HEK293 (cell line): ENCODE measurements around the gene ZFAND3.

Experiments used
- CTCF ChIA-PET: fragments of 350-600 bp; formaldehyde crosslinking; extraction: SDS; loops from one replicate; lab custom pipeline; 2021; ENCODE audit warnings: antibody characterized with exemption; lab: Yijun Ruan, JAX
- POLR2A ChIA-PET: fragments of 300-600 bp; formaldehyde crosslinking; extraction: SDS; loops from one replicate; lab custom pipeline; 2020; ENCODE audit warnings: antibody characterized with exemption, inconsistent platforms; lab: Yijun Ruan, JAX
- H3K27ac ChIP-seq: fragments of 200-500 bp; sonication (Bioruptor generic); 2 replicates; pipeline ENCODE4 v1.5.1; 2014; ENCODE audit warnings: low read depth, low read length, control low read depth, inconsistent platforms; ENCODE audit errors: extremely low read depth
- H3K36me3 ChIP-seq, 2 experiments: fragments of 200-500 bp in 1 of 2; sonication (Bioruptor generic) in 1 of 2; 1 replicate in 1 of 2; 2 replicates in 1 of 2; pipeline ENCODE4 v1.5.1; 2014 to 2017; ENCODE audit warnings: inconsistent platforms in 2 of 2, low read length in 2 of 2; ENCODE audit not compliant: control insufficient read depth in 2 of 2, insufficient read depth in 1 of 2
- H3K4me1 ChIP-seq: fragments of 200-500 bp; sonication (Bioruptor generic); 2 replicates; pipeline ENCODE4 v1.5.1; 2014; ENCODE audit warnings: mild to moderate bottlenecking, low read length, inconsistent platforms; ENCODE audit not compliant: control insufficient read depth, insufficient read depth
- H3K4me3 ChIP-seq: 2 replicates; pipeline ENCODE4 v1.5.1; 2011; ENCODE audit warnings: low read depth, mild to moderate bottlenecking, control low read depth, low read length, moderate library complexity
- H3K9me3 ChIP-seq: fragments of 200-500 bp; sonication (Bioruptor generic); 2 replicates; pipeline ENCODE4 v1.5.1; 2014; ENCODE audit warnings: low read depth, low read length, inconsistent platforms; ENCODE audit not compliant: control insufficient read depth, insufficient read depth
- GLI2 ChIP-seq: fragments of 450-650 bp; formaldehyde crosslinking; IDR thresholded peaks from 2 replicates; pipeline ENCODE4; 2017; ENCODE audit warnings: missing biosample characterization, missing genetic modification characterization, low read depth, borderline replicate concordance
- RBAK ChIP-seq: fragments of 450-650 bp; formaldehyde crosslinking; IDR thresholded peaks from 2 replicates; pipeline ENCODE4 v1.5.1; 2016; ENCODE audit warnings: missing biosample characterization, missing genetic modification characterization
- TCF7L2 ChIP-seq: IDR thresholded peaks from 2 replicates; pipeline ENCODE4 v1.6.1; 2011; ENCODE audit warnings: low read depth, mild to moderate bottlenecking, inconsistent platforms, low read length, moderate library complexity, borderline replicate concordance
- ZBTB21 ChIP-seq: fragments of 450-650 bp; formaldehyde crosslinking; IDR thresholded peaks from 2 replicates; pipeline ENCODE4 v1.5.1; 2017; ENCODE audit warnings: missing biosample characterization, missing genetic modification characterization
- ZBTB48 ChIP-seq: fragments of 450-650 bp; formaldehyde crosslinking; IDR thresholded peaks from 2 replicates; pipeline ENCODE4 v1.5.1; 2016; ENCODE audit warnings: missing biosample characterization, missing genetic modification characterization
- ZNF221 ChIP-seq: fragments of 450-650 bp; formaldehyde crosslinking; IDR thresholded peaks from 2 replicates; pipeline ENCODE4 v1.5.1; 2017; ENCODE audit warnings: missing biosample characterization, missing genetic modification characterization, borderline replicate concordance
- ZNF24 ChIP-seq: fragments of 450-650 bp; formaldehyde crosslinking; IDR thresholded peaks from 2 replicates; pipeline ENCODE4 v1.5.1; 2016; ENCODE audit warnings: missing biosample characterization, missing genetic modification characterization
- ZNF521 ChIP-seq: fragments of 450-650 bp; formaldehyde crosslinking; IDR thresholded peaks from 2 replicates; pipeline ENCODE4 v1.5.1; 2017; ENCODE audit warnings: missing biosample characterization, mild to moderate bottlenecking, missing genetic modification characterization
- ZNF658 ChIP-seq: fragments of 450-650 bp; formaldehyde crosslinking; IDR thresholded peaks from 2 replicates; pipeline ENCODE4; 2016; ENCODE audit warnings: missing biosample characterization, missing genetic modification characterization
- ZNF701 ChIP-seq: fragments of 450-650 bp; formaldehyde crosslinking; IDR thresholded peaks from 2 replicates; pipeline ENCODE4 v1.5.1; 2016; ENCODE audit warnings: missing biosample characterization, missing genetic modification characterization
- ZNF768 ChIP-seq: fragments of 450-650 bp; formaldehyde crosslinking; IDR thresholded peaks from 2 replicates; pipeline ENCODE4 v1.5.1; 2018; ENCODE audit warnings: missing biosample characterization, mild to moderate bottlenecking, missing genetic modification characterization
- TF ChIP-seq, protein P1 (sequence below): fragments of 450-650 bp; formaldehyde crosslinking; IDR thresholded peaks from 2 replicates; pipeline ENCODE4 v1.5.1; 2016; ENCODE audit warnings: missing biosample characterization, missing genetic modification characterization
- TF ChIP-seq, protein P2 (sequence below): fragments of 450-650 bp; formaldehyde crosslinking; IDR thresholded peaks from 2 replicates; pipeline ENCODE4 v1.5.1; 2016; ENCODE audit warnings: missing biosample characterization, missing genetic modification characterization
- TF ChIP-seq, protein P3 (sequence below): fragments of 450-650 bp; formaldehyde crosslinking; IDR thresholded peaks from 2 replicates; pipeline ENCODE4 v1.5.1; 2016; ENCODE audit warnings: missing biosample characterization, missing genetic modification characterization
- TF ChIP-seq, protein P4 (sequence below): fragments of 450-650 bp; formaldehyde crosslinking; IDR thresholded peaks from 2 replicates; pipeline ENCODE4 v1.5.1; 2016; ENCODE audit warnings: missing biosample characterization, missing genetic modification characterization
- TF ChIP-seq, protein P5 (sequence below): fragments of 450-650 bp; formaldehyde crosslinking; IDR thresholded peaks from 2 replicates; pipeline ENCODE4 v1.5.1; 2016; ENCODE audit warnings: missing biosample characterization, missing genetic modification characterization

ZFAND3 gene

DNA sequence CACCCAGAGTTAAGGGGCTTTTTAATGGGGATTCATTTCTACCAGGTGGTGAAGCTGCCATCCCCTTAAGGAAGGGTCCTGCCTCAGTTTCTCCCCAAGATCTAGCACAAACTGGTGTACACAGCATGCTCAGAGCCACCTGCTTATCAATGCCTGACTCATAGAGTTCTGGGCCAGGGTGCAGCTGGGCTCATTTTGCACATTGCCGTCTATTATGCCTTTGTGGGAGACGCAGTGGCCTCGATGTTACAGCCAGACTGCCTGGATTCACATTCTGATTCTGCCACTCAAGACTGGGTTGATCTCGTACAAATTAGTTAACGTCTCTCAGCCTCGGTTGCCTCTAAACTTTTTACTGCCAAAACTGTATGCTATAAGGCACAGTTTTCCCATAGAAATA lies 365.7 kb downstream of the ZFAND3 start (continued):
- TF ChIP-seq TCF7L2 (no peak), ZNF221 (no peak)

DNA sequence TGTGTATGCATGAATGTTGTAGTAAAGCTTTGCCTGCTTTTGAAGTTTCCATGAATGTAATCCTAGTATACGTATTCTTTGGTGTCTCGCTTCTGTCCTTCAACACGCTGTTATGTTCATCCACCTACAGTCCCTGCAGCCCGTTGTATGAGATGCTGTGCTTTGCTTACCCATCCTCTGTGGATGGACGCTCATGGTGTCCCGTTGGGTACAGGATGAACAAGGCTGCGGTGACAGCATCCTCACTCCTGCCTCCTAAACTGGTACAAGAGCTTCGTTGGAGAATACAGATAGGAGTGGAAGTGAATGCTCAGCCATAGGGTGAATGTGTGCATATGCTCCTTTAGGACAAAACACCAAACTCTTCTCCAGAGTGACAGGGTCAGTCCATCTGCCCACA lies 366.2 kb downstream of the ZFAND3 start:
- TF ChIP-seq, protein P1, sequence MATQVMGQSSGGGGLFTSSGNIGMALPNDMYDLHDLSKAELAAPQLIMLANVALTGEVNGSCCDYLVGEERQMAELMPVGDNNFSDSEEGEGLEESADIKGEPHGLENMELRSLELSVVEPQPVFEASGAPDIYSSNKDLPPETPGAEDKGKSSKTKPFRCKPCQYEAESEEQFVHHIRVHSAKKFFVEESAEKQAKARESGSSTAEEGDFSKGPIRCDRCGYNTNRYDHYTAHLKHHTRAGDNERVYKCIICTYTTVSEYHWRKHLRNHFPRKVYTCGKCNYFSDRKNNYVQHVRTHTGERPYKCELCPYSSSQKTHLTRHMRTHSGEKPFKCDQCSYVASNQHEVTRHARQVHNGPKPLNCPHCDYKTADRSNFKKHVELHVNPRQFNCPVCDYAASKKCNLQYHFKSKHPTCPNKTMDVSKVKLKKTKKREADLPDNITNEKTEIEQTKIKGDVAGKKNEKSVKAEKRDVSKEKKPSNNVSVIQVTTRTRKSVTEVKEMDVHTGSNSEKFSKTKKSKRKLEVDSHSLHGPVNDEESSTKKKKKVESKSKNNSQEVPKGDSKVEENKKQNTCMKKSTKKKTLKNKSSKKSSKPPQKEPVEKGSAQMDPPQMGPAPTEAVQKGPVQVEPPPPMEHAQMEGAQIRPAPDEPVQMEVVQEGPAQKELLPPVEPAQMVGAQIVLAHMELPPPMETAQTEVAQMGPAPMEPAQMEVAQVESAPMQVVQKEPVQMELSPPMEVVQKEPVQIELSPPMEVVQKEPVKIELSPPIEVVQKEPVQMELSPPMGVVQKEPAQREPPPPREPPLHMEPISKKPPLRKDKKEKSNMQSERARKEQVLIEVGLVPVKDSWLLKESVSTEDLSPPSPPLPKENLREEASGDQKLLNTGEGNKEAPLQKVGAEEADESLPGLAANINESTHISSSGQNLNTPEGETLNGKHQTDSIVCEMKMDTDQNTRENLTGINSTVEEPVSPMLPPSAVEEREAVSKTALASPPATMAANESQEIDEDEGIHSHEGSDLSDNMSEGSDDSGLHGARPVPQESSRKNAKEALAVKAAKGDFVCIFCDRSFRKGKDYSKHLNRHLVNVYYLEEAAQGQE (tag by site-specific recombination), result no peak
- TF ChIP-seq GLI2 (tag by site-specific recombination) (no peak), ZNF768 (tag by site-specific recombination) (no peak), RBAK (tag by site-specific recombination) (no peak)
- POLR2A ChIA-PET, result no interaction called here

DNA sequence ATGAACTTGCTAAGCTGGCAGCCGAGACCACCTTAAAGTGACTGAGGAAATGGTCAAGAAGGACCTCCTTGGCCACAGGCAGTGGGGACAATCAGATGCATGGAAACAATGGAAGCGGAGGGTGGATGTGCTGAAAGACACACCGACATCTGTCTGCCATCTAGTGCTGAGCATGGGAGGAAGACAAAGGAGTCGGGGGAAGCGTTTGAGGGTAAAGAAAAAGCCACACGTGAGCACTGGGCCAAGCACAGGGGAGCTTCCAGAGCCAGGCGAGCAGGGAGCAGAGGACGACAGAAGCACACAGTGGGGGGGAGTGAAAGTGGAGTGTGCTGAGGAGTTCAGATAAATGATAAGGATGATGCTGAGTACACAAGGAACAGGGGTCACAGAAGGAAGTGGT lies 367.8 kb downstream of the ZFAND3 start:
- H3K9me3 ChIP-seq, result no peaks in the 10 kb centered on the region
- H3K27ac ChIP-seq, result no peak overlapping the region
- CTCF ChIA-PET, result interaction anchor here (0.6 to 0.7 kb wide), 2 partner anchors 26 to 70 kb away, joined by 3 to 6 read pairs; no protein-coding TSS in a partner anchor
- H3K4me3 ChIP-seq, result no peak overlapping the region
- no peak for TF ChIP-seq ZNF521 (tag by site-specific recombination)
- POLR2A ChIA-PET, result no interaction called here
- H3K4me1 ChIP-seq, result no peaks in the 10 kb centered on the region
- no peaks in the 10 kb centered on the region for H3K36me3 ChIP-seq

More for the DNA sequence above, 366.2 kb downstream of the ZFAND3 start:
- H3K4me1 ChIP-seq, result no peaks in the 10 kb centered on the region
- no peaks in the 10 kb centered on the region for H3K36me3 ChIP-seq
- no peak overlapping the region for H3K4me3 ChIP-seq
- H3K27ac ChIP-seq, result no peak overlapping the region
- H3K9me3 ChIP-seq, result no peaks in the 10 kb centered on the region
- CTCF ChIA-PET, result no interaction called here

DNA sequence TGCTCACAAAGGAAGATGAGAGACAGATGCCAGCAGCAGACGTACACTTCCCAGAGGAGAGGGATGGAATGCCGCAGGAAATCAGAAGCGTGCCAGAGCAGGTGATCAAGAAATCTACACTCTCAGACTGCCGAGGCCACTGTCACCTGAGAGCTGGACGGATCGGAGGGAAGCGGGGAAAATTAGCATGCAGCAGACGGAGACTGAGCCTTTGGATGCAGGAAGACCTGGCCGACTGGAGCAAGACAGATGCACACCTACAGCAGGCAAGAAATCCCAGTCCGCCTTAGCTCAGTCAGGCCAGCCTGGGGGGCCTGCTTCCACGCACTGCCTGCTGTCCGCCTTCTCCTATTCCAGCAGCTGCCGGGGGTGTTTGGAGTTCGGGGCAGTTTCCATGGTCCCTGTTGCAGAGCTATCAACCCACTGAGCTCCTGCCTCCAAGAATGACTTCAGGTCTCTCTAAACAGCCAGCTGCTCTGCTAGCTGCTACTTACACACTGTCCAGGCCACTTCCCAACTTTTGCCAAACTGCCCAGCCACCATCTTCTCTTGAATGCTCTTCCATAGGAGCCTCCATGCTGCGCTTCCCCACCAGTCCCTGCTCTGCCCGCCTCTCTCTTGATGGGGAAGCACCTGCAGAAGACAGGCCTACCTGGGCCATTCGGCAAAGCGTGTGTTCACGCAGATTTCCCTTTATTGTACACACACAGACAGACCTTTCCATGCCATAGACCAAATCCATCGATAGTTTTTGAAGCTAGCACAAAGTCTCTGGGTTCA lies 368.5 kb downstream of the ZFAND3 start:
- Histone ChIP-seq H3K27ac (no peak overlapping the region), H3K4me1 (no peaks in the 10 kb centered on the region), H3K9me3 (no peaks in the 10 kb centered on the region), H3K36me3 (no peaks in the 10 kb centered on the region), H3K4me3 (no peak overlapping the region)
- POLR2A ChIA-PET, result no interaction called here
- CTCF ChIA-PET, result interaction anchor here (0.6 kb wide), 1 partner anchor 842 kb away, joined by 4 read pairs; no protein-coding TSS in a partner anchor
- TF ChIP-seq ZNF24 (tag by site-specific recombination), result no peak
- TF ChIP-seq, protein P2, sequence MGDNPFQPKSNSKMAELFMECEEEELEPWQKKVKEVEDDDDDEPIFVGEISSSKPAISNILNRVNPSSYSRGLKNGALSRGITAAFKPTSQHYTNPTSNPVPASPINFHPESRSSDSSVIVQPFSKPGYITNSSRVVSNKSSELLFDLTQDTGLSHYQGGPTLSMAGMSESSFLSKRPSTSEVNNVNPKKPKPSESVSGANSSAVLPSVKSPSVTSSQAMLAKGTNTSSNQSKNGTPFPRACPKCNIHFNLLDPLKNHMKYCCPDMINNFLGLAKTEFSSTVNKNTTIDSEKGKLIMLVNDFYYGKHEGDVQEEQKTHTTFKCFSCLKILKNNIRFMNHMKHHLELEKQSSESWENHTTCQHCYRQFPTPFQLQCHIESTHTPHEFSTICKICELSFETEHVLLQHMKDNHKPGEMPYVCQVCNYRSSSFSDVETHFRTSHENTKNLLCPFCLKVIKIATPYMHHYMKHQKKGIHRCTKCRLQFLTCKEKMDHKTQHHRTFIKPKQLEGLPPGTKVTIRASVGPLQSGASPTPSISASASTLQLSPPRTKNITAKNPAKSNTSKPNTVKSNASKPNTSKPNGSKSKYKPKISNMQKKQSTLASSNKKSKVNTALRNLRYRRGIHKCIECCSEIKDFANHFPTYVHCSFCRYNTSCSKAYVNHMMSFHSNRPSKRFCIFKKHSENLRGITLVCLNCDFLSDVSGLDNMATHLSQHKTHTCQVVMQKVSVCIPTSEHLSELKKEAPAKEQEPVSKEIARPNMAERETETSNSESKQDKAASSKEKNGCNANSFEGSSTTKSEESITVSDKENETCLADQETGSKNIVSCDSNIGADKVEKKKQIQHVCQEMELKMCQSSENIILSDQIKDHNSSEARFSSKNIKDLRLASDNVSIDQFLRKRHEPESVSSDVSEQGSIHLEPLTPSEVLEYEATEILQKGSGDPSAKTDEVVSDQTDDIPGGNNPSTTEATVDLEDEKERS (tag by site-specific recombination), result no peak
- TF ChIP-seq, protein P3, sequence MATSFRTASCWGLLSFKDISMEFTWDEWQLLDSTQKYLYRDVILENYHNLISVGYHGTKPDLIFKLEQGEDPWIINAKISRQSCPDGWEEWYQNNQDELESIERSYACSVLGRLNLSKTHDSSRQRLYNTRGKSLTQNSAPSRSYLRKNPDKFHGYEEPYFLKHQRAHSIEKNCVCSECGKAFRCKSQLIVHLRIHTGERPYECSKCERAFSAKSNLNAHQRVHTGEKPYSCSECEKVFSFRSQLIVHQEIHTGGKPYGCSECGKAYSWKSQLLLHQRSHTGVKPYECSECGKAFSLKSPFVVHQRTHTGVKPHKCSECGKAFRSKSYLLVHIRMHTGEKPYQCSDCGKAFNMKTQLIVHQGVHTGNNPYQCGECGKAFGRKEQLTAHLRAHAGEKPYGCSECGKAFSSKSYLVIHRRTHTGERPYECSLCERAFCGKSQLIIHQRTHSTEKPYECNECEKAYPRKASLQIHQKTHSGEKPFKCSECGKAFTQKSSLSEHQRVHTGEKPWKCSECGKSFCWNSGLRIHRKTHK (tag by site-specific recombination), result no peak
- no peak for TF ChIP-seq ZBTB21 (tag by site-specific recombination)
- no peak for TF ChIP-seq ZBTB48 (tag by site-specific recombination)
- TF ChIP-seq, protein P4, sequence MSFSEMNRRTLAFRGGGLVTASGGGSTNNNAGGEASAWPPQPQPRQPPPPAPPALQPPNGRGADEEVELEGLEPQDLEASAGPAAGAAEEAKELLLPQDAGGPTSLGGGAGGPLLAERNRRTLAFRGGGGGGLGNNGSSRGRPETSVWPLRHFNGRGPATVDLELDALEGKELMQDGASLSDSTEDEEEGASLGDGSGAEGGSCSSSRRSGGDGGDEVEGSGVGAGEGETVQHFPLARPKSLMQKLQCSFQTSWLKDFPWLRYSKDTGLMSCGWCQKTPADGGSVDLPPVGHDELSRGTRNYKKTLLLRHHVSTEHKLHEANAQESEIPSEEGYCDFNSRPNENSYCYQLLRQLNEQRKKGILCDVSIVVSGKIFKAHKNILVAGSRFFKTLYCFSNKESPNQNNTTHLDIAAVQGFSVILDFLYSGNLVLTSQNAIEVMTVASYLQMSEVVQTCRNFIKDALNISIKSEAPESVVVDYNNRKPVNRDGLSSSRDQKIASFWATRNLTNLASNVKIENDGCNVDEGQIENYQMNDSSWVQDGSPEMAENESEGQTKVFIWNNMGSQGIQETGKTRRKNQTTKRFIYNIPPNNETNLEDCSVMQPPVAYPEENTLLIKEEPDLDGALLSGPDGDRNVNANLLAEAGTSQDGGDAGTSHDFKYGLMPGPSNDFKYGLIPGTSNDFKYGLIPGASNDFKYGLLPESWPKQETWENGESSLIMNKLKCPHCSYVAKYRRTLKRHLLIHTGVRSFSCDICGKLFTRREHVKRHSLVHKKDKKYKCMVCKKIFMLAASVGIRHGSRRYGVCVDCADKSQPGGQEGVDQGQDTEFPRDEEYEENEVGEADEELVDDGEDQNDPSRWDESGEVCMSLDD (tag by site-specific recombination), result no peak
- TF ChIP-seq, protein P5, sequence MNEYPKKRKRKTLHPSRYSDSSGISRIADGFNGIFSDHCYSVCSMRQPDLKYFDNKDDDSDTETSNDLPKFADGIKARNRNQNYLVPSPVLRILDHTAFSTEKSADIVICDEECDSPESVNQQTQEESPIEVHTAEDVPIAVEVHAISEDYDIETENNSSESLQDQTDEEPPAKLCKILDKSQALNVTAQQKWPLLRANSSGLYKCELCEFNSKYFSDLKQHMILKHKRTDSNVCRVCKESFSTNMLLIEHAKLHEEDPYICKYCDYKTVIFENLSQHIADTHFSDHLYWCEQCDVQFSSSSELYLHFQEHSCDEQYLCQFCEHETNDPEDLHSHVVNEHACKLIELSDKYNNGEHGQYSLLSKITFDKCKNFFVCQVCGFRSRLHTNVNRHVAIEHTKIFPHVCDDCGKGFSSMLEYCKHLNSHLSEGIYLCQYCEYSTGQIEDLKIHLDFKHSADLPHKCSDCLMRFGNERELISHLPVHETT (tag by site-specific recombination), result no peak
- no peak for TF ChIP-seq ZNF658 (tag by site-specific recombination)
- no peak for TF ChIP-seq ZNF701 (tag by site-specific recombination)
